ENCODE measurements around the gene TVP23A. TPM values are rescaled to one million over a fixed set of nuclear protein-coding genes. Genes with fewer than 3 reads are reported as not detected.

The TVP23A gene
- total and polyA plus RNA-seq, 8 donors: 0.15 to 4.4 (median 0.34) TPM; not detected in 4

- intact Hi-C loops (cut with DNase I; ENCODE audit: low total_unique reads): no loop called here
- Histone ChIP-seq H3K4me1 (peaks cover 0 to 6% (median 0%) of the 10 kb centered on the region in 4 donors), H3K9me3 (no peaks in the 10 kb centered on the region), H3K27me3 (no peaks in the 10 kb centered on the region), H3K36me3 (peaks cover 35 to 95% (median 90%) of the 10 kb centered on the region in 4 donors), H3K4me3 (no peak overlapping the region), H3K27ac (no peak overlapping the region)
- WGBS, 5 donors: 76 to 86% (median 84%) methylated on average over 3 to 4 of the region's 4 CpGs
- TF ChIP-seq EP300 (IDR thresholded peaks at IDR 0.05) (no peak), POLR2AphosphoS5 (IDR thresholded peaks at IDR 0.05) (no peak), POLR2A (IDR thresholded peaks at IDR 0.05) (no peak)
- TF ChIP-seq, protein P1, sequence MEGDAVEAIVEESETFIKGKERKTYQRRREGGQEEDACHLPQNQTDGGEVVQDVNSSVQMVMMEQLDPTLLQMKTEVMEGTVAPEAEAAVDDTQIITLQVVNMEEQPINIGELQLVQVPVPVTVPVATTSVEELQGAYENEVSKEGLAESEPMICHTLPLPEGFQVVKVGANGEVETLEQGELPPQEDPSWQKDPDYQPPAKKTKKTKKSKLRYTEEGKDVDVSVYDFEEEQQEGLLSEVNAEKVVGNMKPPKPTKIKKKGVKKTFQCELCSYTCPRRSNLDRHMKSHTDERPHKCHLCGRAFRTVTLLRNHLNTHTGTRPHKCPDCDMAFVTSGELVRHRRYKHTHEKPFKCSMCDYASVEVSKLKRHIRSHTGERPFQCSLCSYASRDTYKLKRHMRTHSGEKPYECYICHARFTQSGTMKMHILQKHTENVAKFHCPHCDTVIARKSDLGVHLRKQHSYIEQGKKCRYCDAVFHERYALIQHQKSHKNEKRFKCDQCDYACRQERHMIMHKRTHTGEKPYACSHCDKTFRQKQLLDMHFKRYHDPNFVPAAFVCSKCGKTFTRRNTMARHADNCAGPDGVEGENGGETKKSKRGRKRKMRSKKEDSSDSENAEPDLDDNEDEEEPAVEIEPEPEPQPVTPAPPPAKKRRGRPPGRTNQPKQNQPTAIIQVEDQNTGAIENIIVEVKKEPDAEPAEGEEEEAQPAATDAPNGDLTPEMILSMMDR (IDR thresholded peaks at IDR 0.05): no peak
- no peak for DNase-seq
These were observed 52.8 kb downstream of the TVP23A start for GRCh38 chr16:10765772-10766171.

GRCh38 chr16:10763456-10763855, 55.1 kb downstream of the TVP23A start:
- TF ChIP-seq, protein P1 (IDR thresholded peaks at IDR 0.05): no peak
- no peak for TF ChIP-seq POLR2AphosphoS5 (IDR thresholded peaks at IDR 0.05)
- no peak for TF ChIP-seq EP300 (IDR thresholded peaks at IDR 0.05)
- TF ChIP-seq POLR2A (IDR thresholded peaks at IDR 0.05): no peak
- intact Hi-C loops (cut with DNase I; ENCODE audit: low total_unique reads): no loop called here
- 93 to 96% (median 95%) methylated on average over 5 to 7 of the region's 7 CpGs for WGBS, 5 donors
- no peaks in the 10 kb centered on the region for H3K27me3 ChIP-seq
- peaks cover 0 to 6% (median 0%) of the 10 kb centered on the region in 4 donors for H3K4me1 ChIP-seq
- H3K4me3 ChIP-seq: no peak overlapping the region
- H3K36me3 ChIP-seq: peaks cover 58 to 100% (median 96%) of the 10 kb centered on the region in 4 donors
- DNase-seq: no peak
- no peaks in the 10 kb centered on the region for H3K9me3 ChIP-seq
- H3K27ac ChIP-seq: no peak overlapping the region

DNA sequence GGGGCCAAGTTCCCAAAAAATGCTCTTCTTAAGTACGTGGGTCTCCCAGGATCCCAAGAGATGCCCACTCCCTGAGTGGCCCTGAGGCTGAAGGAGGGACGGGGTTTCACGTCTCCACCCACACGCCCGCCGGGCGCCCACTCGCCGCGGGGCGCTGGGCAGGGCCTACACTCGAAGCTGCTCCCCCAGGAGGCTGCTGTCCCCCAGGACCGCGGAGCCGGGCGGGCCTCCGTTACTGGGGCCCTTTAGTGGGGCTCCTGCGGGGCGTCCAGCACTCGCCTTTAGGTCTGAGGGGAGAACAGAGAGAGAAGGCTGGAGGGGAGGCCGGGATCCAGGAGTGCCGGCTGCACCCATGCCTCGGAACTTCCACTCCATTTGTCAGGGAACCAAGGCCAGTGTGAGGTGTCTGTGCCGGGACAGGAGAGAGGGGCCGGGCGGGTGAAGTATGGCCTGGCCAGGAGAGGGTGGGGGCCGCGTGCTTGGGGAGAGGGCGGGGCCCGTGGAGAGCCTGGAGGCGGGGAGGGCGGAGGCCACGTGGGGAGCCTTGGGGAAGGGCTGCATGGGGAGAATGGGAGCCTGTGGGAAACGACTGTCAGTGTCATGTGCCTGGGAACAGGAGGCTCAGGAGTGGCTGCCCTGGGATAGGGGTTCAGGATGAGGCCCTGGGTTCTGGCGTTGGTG, 56.1 kb downstream of the TVP23A start:
- Histone ChIP-seq H3K4me3 (no peak overlapping the region), H3K27me3 (no peaks in the 10 kb centered on the region), H3K36me3 (peaks cover 68 to 100% (median 96%) of the 10 kb centered on the region in 4 donors), H3K9me3 (no peaks in the 10 kb centered on the region), H3K27ac (no peak overlapping the region), H3K4me1 (peaks cover 0 to 6% (median 0%) of the 10 kb centered on the region in 4 donors)
- intact Hi-C loops (cut with DNase I; ENCODE audit: low total_unique reads): no loop called here
- no peak for TF ChIP-seq POLR2AphosphoS5 (IDR thresholded peaks at IDR 0.05)
- TF ChIP-seq, protein P1 (IDR thresholded peaks at IDR 0.05): no peak
- TF ChIP-seq POLR2A (IDR thresholded peaks at IDR 0.05): no peak
- no peak for TF ChIP-seq EP300 (IDR thresholded peaks at IDR 0.05)
- DNase-seq: no peak
- WGBS, 5 donors: 90 to 93% (median 92%) methylated on average over 25 to 35 of the region's 35 CpGs

DNA sequence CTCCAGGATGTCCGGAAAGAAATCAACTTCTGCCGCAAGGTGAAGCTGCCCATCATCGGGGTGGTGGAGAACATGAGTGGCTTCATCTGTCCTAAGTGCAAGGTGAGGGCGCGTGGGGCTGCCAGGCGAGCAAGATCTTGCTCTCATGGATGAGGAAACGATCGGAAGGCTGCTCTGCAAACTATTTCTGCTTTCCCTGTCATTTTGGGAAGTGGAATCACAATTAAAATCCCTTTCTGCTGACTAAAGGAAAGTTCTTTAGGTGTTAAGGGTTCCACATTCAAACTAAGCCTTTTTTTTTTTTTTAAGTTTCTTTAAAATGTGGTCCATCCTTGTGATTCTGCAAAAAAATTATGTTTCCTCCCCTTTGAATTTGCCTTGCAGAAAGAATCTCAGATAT, 57.2 kb downstream of the TVP23A start:
- no peak for DNase-seq
- TF ChIP-seq EP300 (IDR thresholded peaks at IDR 0.05) (no peak), POLR2A (IDR thresholded peaks at IDR 0.05) (no peak), POLR2AphosphoS5 (IDR thresholded peaks at IDR 0.05) (no peak)
- TF ChIP-seq, protein P1 (IDR thresholded peaks at IDR 0.05): no peak
- H3K4me3 ChIP-seq: no peak overlapping the region
- no peak overlapping the region for H3K27ac ChIP-seq
- intact Hi-C loops (cut with DNase I; ENCODE audit: low total_unique reads): no loop called here
- H3K27me3 ChIP-seq: no peaks in the 10 kb centered on the region
- no peaks in the 10 kb centered on the region for H3K9me3 ChIP-seq
- peaks cover 79 to 100% (median 97%) of the 10 kb centered on the region in 4 donors for H3K36me3 ChIP-seq
- peaks cover 0 to 6% (median 0%) of the 10 kb centered on the region in 4 donors for H3K4me1 ChIP-seq
- 83 to 97% (median 89%) methylated on average over 8 of the region's 8 CpGs for WGBS, 5 donors

Measured in stomach (tissue), 9 donors.